Right atrium auricular region (tissue), 2 donors: ENCODE data around the gene FGF18. TPM values are rescaled to one million over a fixed set of nuclear protein-coding genes. Genes with fewer than 3 reads are reported as not detected.

Experiments
- DNase-seq: peaks from one replicate; pipeline ENCODE4 v3.0.0-alpha.2; 2019; ENCODE audit warnings: low spot score
- H3K27ac ChIP-seq, 2 donors: fragments of 200-600 bp; sonication (generic); 1 replicate in 1 of 2; 2 replicates in 1 of 2; pipeline ENCODE4 v1.5.1; 2016 to 2019
- H3K27me3 ChIP-seq, 2 donors: fragments of 200-600 bp; sonication (generic); one replicate each; pipeline versions ENCODE4 v1.5.1 to v1.6.0; 2017 to 2019
- H3K36me3 ChIP-seq: fragments of 200-600 bp; sonication (generic); one replicate; pipeline ENCODE4 v1.5.1; 2016
- H3K4me1 ChIP-seq, 2 donors: fragments of 200-600 bp; sonication (generic); one replicate each; pipeline versions ENCODE4 v1.5.1 to v1.6.0; 2017 to 2019
- H3K4me3 ChIP-seq, 2 donors: fragments of 200-600 bp; sonication (generic); 1 replicate in 1 of 2; 2 replicates in 1 of 2; pipeline ENCODE4 v1.5.1; 2017 to 2019; ENCODE audit warnings: mild to moderate bottlenecking in 1 of 2, moderate library complexity in 1 of 2
- H3K9me3 ChIP-seq, 2 donors: fragments of 200-600 bp; sonication (generic); one replicate each; pipeline ENCODE4 v1.5.1; 2019
- CTCF ChIP-seq, 2 donors: fragments of 200-600 bp; sonication (generic); IDR thresholded peaks; one replicate each; pipeline ENCODE4 v1.5.1; 2019; ENCODE audit warnings: antibody characterized with exemption in 2 of 2
- total RNA-seq, 2 donors: library from RNA; depleted of rRNA; stranded (reverse); fragments of >200 nt; gene quantifications; one replicate each; pipeline ENCODE4 v1.1.0, GENCODE V29; 2016

Gene FGF18
- total RNA-seq, 2 donors from 2014 or later, result 2.2 to 2.7 TPM

GRCh38 chr5:171453056-171453725 is 33.7 kb downstream of the FGF18 start:
- DNase-seq, result no peak
- no peak for TF ChIP-seq CTCF (IDR thresholded peaks at IDR 0.05)
- no peak overlapping the region for H3K4me3 ChIP-seq
- no peaks in the 10 kb centered on the region for H3K9me3 ChIP-seq
- H3K36me3 ChIP-seq, result no peaks in the 10 kb centered on the region
- no peaks in the 10 kb centered on the region for H3K27me3 ChIP-seq
- H3K4me1 ChIP-seq, result peaks cover 0 to 5% of the 10 kb centered on the region in 2 donors
- H3K27ac ChIP-seq, result no peak overlapping the region

DNA sequence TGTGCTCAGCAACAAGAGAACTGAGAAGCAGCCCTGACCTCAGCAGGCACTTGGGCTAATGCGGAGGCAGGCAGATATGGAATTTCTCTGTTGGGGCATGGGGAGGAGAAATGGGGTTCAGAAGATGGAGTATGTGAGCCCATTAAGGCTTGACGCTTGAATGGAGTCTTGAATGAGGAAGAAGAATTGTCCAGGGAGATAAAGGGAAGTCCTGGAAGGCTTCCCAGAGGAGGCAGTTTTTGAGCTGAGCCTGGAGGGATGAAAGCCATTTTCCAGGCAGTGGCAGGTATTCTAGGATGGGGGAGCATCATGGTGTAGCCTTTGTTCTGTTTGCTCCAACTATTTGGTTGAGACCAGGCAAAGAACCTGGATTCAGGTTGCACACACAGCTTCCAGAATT is 34.5 kb downstream of the FGF18 start:
- Histone ChIP-seq H3K4me3 (no peak overlapping the region), H3K4me1 (peaks cover 0 to 5% of the 10 kb centered on the region in 2 donors), H3K9me3 (no peaks in the 10 kb centered on the region), H3K36me3 (no peaks in the 10 kb centered on the region), H3K27me3 (no peaks in the 10 kb centered on the region), H3K27ac (no peak overlapping the region)
- no peak for DNase-seq
- no peak for TF ChIP-seq CTCF (IDR thresholded peaks at IDR 0.05)

DNA sequence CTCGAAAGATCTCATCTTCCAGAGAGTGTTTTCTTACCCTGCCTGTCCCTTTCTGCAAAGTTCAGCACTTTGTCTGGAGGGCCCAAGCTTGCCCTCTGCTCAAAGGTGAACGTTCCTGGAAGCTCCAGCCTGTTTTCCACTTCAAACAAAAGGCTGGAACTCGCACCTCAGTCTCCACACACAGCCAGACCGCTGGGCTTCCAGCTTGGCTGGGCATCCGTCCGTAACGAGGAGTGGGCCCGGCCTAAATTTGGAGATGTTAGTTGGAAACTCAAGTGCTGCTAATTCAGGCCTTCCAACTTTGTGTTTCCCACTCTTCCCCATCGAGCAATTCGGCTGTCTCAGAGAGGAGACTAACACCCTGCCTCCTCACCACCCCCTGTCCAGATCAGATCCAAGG is 35.1 kb downstream of the FGF18 start:
- Histone ChIP-seq H3K27ac (no peak overlapping the region), H3K36me3 (no peaks in the 10 kb centered on the region), H3K27me3 (no peaks in the 10 kb centered on the region), H3K4me3 (no peak overlapping the region), H3K9me3 (no peaks in the 10 kb centered on the region), H3K4me1 (peaks cover 0 to 5% of the 10 kb centered on the region in 2 donors)
- TF ChIP-seq CTCF (IDR thresholded peaks at IDR 0.05), result no peak
- DNase-seq, result no peak

DNA sequence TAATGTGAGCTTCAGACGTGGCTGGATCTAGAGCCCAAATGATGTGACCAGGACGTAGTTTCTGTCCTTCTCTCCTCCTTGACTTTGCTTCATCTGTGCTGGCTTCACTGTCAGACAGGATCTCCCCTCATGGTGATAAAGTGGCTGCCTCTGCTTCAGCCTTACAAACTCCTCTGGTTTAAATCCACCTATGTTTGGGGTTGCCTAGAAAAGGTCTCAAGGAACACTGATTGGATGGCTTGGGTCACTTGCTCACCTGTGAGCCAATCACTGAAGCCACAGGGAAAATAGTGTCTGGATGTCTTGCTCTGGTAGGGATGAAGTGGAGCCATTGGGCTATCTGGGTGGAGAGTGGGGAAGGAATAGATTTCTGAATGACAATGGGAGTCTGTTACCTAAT is 36.1 kb downstream of the FGF18 start:
- peaks cover 0 to 5% of the 10 kb centered on the region in 2 donors for H3K4me1 ChIP-seq
- TF ChIP-seq CTCF (IDR thresholded peaks at IDR 0.05), result no peak
- H3K27me3 ChIP-seq, result no peaks in the 10 kb centered on the region

GRCh38 chr5:171457208-171457981 is 37.9 kb downstream of the FGF18 start:
- no peak overlapping the region for H3K4me3 ChIP-seq
- no peaks in the 10 kb centered on the region for H3K4me1 ChIP-seq
- no peak for DNase-seq
- H3K36me3 ChIP-seq, result no peaks in the 10 kb centered on the region
- H3K27ac ChIP-seq, result no peak overlapping the region
- H3K27me3 ChIP-seq, result no peaks in the 10 kb centered on the region
- no peak for TF ChIP-seq CTCF (IDR thresholded peaks at IDR 0.05)
- H3K9me3 ChIP-seq, result no peaks in the 10 kb centered on the region

More for the DNA sequence above, 36.1 kb downstream of the FGF18 start:
- H3K27ac ChIP-seq, result no peak overlapping the region
- H3K36me3 ChIP-seq, result no peaks in the 10 kb centered on the region
- no peaks in the 10 kb centered on the region for H3K9me3 ChIP-seq
- no peak overlapping the region for H3K4me3 ChIP-seq
- no peak for DNase-seq
